Kidney tubule cell (primary cell): ENCODE measurements around the gene SLC25A43.
"Not testable (repeated sequence)": the region's sequence is repeated elsewhere in the genome, so short reads cannot be mapped to it uniquely, and the experiment has no call there.

Source experiments
- DNase-seq: peaks from one replicate; pipeline ENCODE4 v3.0.0-alpha.2; 2018; ENCODE audit warnings: low spot score

The SLC25A43 gene

GRCh38 chrX:119468551-119469312 lies 69.6 kb downstream of the SLC25A43 start:
- DNase-seq = peak; percentile 83

GRCh38 chrX:119469313-119469635 lies 70.1 kb downstream of the SLC25A43 start:
- no peak for DNase-seq

GRCh38 chrX:119474615-119475388 lies 75.7 kb downstream of the SLC25A43 start:
- no peak for DNase-seq

- no peak for DNase-seq
Observed at GRCh38 chrX:119475389-119476101, 76.4 kb downstream of the SLC25A43 start.

- peak; percentile 63 for DNase-seq
Observed at GRCh38 chrX:119477812-119478232, 78.7 kb downstream of the SLC25A43 start.

- DNase-seq = no peak
Observed at GRCh38 chrX:119478504-119478903, 79.4 kb downstream of the SLC25A43 start.

- no peak for DNase-seq
Observed at GRCh38 chrX:119479845-119480244, 80.7 kb downstream of the SLC25A43 start.

GRCh38 chrX:119481323-119481801 lies 82.2 kb downstream of the SLC25A43 start:
- DNase-seq = no peak

GRCh38 chrX:119482041-119482440 lies 82.9 kb downstream of the SLC25A43 start:
- no peak for DNase-seq

- DNase-seq = peak; percentile 61
Observed at GRCh38 chrX:119482481-119483480, 83.6 kb downstream of the SLC25A43 start.

GRCh38 chrX:119486745-119487144 lies 87.6 kb downstream of the SLC25A43 start:
- DNase-seq = no peak

GRCh38 chrX:119487766-119488165 lies 88.6 kb downstream of the SLC25A43 start:
- not testable (repeated sequence) for DNase-seq

GRCh38 chrX:119488749-119489148 lies 89.6 kb downstream of the SLC25A43 start:
- peak; percentile 52 for DNase-seq

- DNase-seq = no peak
Observed at GRCh38 chrX:119489212-119490074, 90.3 kb downstream of the SLC25A43 start.

- DNase-seq = no peak
Observed at GRCh38 chrX:119492463-119492862, 93.3 kb downstream of the SLC25A43 start.

GRCh38 chrX:119493851-119494495 lies 94.8 kb downstream of the SLC25A43 start:
- DNase-seq = not testable (repeated sequence)

GRCh38 chrX:119495734-119496726 lies 96.9 kb downstream of the SLC25A43 start:
- DNase-seq = no peak

GRCh38 chrX:119497185-119497584 lies 98.0 kb downstream of the SLC25A43 start:
- no peak for DNase-seq
